WTC11 (cell line): ENCODE results near the gene WDR12.

Source experiments
- FOXJ3 ChIP-seq: sonication (generic); formaldehyde crosslinking; IDR thresholded peaks from 2 replicates; pipeline ENCODE4 v1.9.0; 2021; ENCODE audit warnings: missing genetic modification reagents, mild to moderate bottlenecking, borderline replicate concordance
- SMAD4 ChIP-seq: sonication (generic); formaldehyde crosslinking; IDR thresholded peaks from 2 replicates; pipeline ENCODE4 v1.8.0; 2022; ENCODE audit warnings: mild to moderate bottlenecking, missing genetic modification reagents
- ZNF219 ChIP-seq: sonication (generic); formaldehyde crosslinking; IDR thresholded peaks from 2 replicates; pipeline ENCODE4 v1.8.0; 2023; ENCODE audit warnings: missing genetic modification reagents, mild to moderate bottlenecking, borderline replicate concordance
- TF ChIP-seq, protein P1 (sequence below): sonication (generic); formaldehyde crosslinking; IDR thresholded peaks from 2 replicates; pipeline ENCODE4 v1.8.1; 2022; ENCODE audit warnings: low read depth, missing genetic modification reagents, borderline replicate concordance
- TF ChIP-seq, protein P2 (sequence below): sonication (generic); formaldehyde crosslinking; IDR thresholded peaks from 2 replicates; pipeline ENCODE4 v1.8.0; 2022; ENCODE audit warnings: mild to moderate bottlenecking, missing genetic modification reagents
- TF ChIP-seq, protein P3 (sequence below): sonication (generic); formaldehyde crosslinking; conservative IDR thresholded peaks from 2 replicates; pipeline ENCODE4 v1.8.1; 2023; ENCODE audit warnings: mild to moderate bottlenecking, low read depth, missing genetic modification reagents, moderate library complexity

DNA sequence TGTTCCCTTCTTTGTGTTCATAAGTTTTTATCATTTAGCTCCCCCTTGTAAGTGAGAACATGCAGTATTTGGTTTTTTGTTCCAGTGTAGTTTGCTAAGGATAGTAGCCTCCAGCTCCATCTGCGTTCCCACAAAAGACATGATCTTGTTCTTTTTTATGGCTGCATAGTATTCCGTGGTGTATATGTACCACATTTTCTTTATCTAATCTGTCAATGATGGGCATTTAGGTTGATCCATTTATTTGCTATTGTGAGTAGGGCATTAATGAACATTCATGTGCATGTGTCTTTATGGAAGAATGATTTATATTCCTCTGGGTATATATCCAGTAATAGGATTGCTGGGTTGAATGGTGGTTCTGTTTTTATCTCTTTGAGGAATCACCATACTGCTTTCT, 34.0 kb upstream of the WDR12 start:
- TF ChIP-seq, protein P1, sequence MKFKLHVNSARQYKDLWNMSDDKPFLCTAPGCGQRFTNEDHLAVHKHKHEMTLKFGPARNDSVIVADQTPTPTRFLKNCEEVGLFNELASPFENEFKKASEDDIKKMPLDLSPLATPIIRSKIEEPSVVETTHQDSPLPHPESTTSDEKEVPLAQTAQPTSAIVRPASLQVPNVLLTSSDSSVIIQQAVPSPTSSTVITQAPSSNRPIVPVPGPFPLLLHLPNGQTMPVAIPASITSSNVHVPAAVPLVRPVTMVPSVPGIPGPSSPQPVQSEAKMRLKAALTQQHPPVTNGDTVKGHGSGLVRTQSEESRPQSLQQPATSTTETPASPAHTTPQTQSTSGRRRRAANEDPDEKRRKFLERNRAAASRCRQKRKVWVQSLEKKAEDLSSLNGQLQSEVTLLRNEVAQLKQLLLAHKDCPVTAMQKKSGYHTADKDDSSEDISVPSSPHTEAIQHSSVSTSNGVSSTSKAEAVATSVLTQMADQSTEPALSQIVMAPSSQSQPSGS (CRISPR knock-in tag), result no peak
- no peak for TF ChIP-seq ZNF219 (CRISPR knock-in tag)
- TF ChIP-seq, protein P2, sequence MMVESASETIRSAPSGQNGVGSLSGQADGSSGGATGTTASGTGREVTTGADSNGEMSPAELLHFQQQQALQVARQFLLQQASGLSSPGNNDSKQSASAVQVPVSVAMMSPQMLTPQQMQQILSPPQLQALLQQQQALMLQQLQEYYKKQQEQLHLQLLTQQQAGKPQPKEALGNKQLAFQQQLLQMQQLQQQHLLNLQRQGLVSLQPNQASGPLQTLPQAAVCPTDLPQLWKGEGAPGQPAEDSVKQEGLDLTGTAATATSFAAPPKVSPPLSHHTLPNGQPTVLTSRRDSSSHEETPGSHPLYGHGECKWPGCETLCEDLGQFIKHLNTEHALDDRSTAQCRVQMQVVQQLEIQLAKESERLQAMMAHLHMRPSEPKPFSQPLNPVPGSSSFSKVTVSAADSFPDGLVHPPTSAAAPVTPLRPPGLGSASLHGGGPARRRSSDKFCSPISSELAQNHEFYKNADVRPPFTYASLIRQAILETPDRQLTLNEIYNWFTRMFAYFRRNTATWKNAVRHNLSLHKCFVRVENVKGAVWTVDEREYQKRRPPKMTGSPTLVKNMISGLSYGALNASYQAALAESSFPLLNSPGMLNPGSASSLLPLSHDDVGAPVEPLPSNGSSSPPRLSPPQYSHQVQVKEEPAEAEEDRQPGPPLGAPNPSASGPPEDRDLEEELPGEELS (CRISPR knock-in tag), result no peak
- TF ChIP-seq, protein P3, sequence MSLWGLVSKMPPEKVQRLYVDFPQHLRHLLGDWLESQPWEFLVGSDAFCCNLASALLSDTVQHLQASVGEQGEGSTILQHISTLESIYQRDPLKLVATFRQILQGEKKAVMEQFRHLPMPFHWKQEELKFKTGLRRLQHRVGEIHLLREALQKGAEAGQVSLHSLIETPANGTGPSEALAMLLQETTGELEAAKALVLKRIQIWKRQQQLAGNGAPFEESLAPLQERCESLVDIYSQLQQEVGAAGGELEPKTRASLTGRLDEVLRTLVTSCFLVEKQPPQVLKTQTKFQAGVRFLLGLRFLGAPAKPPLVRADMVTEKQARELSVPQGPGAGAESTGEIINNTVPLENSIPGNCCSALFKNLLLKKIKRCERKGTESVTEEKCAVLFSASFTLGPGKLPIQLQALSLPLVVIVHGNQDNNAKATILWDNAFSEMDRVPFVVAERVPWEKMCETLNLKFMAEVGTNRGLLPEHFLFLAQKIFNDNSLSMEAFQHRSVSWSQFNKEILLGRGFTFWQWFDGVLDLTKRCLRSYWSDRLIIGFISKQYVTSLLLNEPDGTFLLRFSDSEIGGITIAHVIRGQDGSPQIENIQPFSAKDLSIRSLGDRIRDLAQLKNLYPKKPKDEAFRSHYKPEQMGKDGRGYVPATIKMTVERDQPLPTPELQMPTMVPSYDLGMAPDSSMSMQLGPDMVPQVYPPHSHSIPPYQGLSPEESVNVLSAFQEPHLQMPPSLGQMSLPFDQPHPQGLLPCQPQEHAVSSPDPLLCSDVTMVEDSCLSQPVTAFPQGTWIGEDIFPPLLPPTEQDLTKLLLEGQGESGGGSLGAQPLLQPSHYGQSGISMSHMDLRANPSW (CRISPR knock-in tag), result no peak
- no peak for TF ChIP-seq FOXJ3 (CRISPR knock-in tag)
- TF ChIP-seq SMAD4 (CRISPR knock-in tag), result no peak
